Cardiac fibroblast (primary cell): ENCODE measurements around the gene CDV3.
"Not testable (repeated sequence)": the region's sequence is repeated elsewhere in the genome, so short reads cannot be mapped to it uniquely, and the experiment has no call there.

ENCODE experiments used
- DNase-seq, 2 donors: peaks; one replicate each; pipeline versions ENCODE4 v3.0.0 to v3.0.0-alpha.2; 2010; ENCODE audit warnings: low read depth in 2 of 2
- H3K4me3 ChIP-seq, 2 donors: replicated peaks in 1 of 2; 1 replicate in 1 of 2; 2 replicates in 1 of 2; pipeline ENCODE4 v1.5.1; 2011; ENCODE audit warnings: low read depth in 2 of 2, low read length in 2 of 2, mild to moderate bottlenecking in 2 of 2, moderate library complexity in 1 of 2
- TF ChIP-seq, protein P1 (sequence below): IDR thresholded peaks from one replicate; pipeline ENCODE4 v1.5.1; 2011; ENCODE audit warnings: low read depth, mild to moderate bottlenecking, low read length, inconsistent platforms

The CDV3 gene, protein sequence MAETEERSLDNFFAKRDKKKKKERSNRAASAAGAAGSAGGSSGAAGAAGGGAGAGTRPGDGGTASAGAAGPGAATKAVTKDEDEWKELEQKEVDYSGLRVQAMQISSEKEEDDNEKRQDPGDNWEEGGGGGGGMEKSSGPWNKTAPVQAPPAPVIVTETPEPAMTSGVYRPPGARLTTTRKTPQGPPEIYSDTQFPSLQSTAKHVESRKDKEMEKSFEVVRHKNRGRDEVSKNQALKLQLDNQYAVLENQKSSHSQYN

DNA sequence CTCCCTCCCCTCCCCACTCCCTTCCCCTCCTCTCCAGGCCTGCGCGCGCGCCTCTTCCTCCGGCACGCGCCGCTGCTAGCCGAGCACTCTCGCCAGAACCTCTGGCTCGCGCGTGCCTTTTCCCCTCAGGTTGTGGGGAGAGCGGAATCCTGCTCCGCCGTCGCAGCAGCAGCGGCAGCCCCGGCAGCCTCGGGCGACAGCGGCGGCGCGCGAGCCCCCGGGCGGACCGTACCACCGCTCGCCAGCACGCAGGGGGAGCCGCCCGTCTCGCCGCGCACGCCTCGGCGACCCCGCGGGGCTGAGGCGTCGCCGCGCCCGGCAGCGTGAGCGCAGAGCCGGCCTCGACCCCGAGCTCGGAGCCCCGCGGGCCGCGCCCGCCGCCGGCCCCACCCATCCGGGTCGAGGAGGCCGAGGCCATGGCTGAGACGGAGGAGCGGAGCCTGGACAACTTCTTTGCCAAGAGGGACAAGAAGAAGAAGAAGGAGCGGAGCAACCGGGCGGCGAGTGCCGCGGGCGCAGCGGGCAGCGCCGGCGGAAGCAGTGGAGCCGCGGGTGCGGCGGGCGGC lies at the start of gene CDV3:
CDV3 (plus strand) TSS at position 58 of the 566 bp plus-strand sequence; CDS start at position 417, 359 bp downstream.
- no peak for DNase-seq
- peak within 1 kb of the TSS; percentile 74 to 76 for H3K4me3 ChIP-seq
- TF ChIP-seq, protein P1, sequence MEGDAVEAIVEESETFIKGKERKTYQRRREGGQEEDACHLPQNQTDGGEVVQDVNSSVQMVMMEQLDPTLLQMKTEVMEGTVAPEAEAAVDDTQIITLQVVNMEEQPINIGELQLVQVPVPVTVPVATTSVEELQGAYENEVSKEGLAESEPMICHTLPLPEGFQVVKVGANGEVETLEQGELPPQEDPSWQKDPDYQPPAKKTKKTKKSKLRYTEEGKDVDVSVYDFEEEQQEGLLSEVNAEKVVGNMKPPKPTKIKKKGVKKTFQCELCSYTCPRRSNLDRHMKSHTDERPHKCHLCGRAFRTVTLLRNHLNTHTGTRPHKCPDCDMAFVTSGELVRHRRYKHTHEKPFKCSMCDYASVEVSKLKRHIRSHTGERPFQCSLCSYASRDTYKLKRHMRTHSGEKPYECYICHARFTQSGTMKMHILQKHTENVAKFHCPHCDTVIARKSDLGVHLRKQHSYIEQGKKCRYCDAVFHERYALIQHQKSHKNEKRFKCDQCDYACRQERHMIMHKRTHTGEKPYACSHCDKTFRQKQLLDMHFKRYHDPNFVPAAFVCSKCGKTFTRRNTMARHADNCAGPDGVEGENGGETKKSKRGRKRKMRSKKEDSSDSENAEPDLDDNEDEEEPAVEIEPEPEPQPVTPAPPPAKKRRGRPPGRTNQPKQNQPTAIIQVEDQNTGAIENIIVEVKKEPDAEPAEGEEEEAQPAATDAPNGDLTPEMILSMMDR, result no peak

DNA sequence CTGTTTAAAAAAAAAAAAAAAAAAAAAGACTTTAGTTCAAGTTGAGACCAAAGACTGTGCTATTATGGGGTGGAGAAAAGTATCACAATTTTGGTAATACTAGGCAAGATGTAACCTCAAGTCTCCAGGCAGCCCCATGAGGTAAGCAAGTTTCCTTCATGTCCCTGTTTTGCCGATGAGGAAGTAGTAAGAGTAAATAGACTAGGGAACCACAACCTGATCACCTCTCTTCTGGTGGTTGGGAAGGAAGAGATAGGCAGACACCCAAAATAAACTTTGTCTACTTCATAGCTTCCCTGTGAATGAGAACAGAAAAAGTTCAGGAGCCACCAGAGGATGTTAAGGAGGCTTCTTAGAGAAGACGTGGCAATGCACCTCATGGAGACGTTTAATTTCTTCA lies 49.7 kb upstream of the CDV3 start:
- H3K4me3 ChIP-seq, DNase-seq: not testable (repeated sequence)

DNA sequence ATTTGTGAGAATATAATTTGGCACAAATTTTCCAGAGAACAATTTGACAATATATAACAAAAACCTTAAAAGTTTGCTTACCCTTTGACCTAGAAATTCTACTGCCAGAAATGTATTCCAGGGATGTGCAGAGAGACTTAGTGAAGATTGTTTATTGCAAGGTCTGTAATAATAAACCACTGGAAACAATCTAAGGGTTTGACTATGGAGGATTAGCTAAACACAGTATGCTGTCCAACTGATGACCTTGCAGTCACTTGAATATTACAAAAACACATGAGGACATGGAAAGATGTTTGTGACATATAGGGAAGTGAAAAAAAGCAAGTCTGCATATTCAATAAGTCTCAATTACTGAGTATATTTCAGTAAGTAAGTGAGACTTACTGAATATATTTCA lies 48.1 kb upstream of the CDV3 start:
- DNase-seq, result no peak
- TF ChIP-seq, protein P1, result no peak
- no peak overlapping the region for H3K4me3 ChIP-seq

DNA sequence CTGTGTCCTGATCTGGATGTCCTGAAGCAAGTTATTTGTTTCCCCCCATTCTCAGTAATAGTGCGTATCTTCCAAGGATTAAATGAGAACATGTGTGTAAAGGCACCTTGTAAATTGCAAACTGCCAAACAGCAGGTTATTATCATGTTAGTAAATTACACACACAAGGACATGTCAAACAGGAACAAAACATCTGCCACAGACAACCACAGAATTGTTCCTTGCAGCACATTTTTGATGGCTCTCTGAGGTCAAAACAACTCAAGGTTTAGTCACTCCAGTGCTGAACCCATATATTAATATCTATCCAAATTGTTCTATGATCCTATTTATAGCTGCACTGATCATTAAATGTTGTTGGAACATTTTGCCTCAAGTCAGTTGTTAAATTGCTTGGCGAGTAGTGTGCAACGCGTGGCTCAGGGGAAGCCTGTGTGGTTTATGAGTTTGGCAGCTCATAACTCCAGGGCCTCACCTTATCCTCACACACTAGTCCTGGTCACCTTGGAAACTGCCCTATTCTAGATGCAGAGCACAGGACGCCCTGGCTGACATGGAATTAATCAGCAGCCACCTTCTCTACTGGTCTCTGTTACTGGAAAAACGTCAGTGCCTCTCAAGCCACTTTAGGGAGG lies 46.3 kb upstream of the CDV3 start:
- no peak overlapping the region for H3K4me3 ChIP-seq
- DNase-seq, result no peak
- TF ChIP-seq, protein P1, result no peak

DNA sequence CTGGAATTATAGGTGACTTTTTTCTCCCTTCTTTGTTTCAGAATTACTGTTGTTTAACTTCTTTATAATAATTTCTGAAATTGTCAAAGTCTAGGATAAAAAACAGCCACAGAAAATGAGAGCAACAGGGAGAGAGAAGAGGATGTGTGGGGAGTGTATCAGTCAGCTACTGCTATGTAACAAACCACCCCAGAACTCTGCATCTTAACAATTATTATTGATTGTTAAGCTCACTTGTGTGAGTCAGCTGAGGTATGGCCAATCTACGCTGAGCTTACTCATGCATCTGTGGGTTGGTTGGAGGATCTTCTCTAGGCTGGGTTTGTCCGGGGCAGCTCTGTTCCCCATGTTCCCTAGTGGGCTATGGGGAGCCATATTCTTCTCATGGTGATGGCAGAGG lies 43.7 kb upstream of the CDV3 start:
- H3K4me3 ChIP-seq, result no peak overlapping the region
- TF ChIP-seq, protein P1, result no peak
- DNase-seq, result no peak

DNA sequence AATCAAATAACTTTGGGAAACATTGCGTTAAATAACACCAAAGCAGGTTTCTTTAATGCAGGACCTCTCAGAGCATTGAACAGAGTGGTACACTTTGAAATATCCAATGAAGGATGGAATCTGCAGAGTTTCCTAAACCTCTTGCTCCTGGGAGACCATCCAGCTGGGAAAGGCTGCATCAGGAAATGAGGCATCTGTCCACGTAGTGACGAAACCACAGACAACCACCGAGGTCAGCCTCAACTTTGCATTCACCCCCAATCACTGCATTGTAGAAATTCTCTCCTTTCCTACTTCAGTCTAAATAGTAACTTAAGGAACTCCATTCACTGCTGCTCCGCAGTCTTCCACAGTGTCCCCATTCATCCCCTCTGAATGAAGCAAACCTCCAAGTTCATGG lies 41.5 kb upstream of the CDV3 start:
- TF ChIP-seq, protein P1, result no peak
- DNase-seq, result peak; percentile 74 to 85
- no peak overlapping the region for H3K4me3 ChIP-seq

DNA sequence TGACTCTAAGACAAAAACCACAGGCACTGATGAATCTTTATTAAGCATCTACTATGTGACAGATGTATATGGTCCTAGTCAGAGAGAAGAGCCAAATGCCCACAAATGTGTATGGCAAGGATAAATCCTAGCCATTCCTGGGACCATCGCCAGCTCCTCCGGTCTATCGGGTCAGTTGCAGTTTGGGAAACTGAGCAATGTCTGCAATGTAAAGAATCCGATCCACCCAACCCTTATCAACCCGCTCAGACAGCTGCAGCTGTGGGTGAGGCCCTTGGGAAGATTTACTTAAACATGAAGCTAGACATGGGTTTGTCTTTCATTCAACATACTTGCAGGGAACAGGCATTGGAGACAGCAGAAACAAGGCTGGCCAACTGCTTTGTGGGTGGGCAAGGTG lies 40.5 kb upstream of the CDV3 start:
- DNase-seq, result peak in 1 of 2 donors; percentile 67
- TF ChIP-seq, protein P1, result no peak
- no peak overlapping the region for H3K4me3 ChIP-seq
